Measurements from ENCODE around the gene PPIP5K1.

GRCh38 chr15:43524254-43524845 is 65.7 kb downstream of the PPIP5K1 start:
- TF ChIP-seq POLR2A (IDR thresholded peaks at IDR 0.05): no peak
- TF ChIP-seq CTCF (IDR thresholded peaks at IDR 0.05): no peak
